ENCODE data around the gene CBR3.

The CBR3 gene

DNA sequence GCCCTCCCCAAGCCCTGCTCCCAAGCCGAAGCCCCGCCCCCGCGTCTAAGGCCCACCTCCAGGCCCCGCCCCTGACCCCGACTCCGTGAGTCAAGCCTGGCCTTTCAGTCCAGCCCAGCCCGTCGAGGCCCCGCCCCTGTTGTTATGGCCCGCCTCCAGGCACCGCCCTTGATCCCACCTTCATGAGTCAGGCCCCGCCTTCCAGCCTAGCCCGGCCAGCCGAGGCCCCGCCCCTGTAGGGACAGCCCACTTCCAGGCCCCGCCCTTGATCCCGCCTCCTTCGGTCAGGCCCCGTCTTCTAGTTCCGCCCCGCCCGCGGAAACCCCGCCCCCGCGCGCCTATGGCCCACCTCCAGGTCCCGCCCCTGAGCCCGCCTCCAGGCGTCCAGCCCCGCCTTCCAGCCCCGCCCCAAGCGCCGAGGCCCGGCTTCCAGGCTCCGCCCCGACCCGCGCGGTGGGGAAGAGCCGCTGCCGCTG lies 21.5 kb downstream of the CBR3 start:
- DNase-seq (ENCODE audit: low spot score), result peak; percentile 98

DNA sequence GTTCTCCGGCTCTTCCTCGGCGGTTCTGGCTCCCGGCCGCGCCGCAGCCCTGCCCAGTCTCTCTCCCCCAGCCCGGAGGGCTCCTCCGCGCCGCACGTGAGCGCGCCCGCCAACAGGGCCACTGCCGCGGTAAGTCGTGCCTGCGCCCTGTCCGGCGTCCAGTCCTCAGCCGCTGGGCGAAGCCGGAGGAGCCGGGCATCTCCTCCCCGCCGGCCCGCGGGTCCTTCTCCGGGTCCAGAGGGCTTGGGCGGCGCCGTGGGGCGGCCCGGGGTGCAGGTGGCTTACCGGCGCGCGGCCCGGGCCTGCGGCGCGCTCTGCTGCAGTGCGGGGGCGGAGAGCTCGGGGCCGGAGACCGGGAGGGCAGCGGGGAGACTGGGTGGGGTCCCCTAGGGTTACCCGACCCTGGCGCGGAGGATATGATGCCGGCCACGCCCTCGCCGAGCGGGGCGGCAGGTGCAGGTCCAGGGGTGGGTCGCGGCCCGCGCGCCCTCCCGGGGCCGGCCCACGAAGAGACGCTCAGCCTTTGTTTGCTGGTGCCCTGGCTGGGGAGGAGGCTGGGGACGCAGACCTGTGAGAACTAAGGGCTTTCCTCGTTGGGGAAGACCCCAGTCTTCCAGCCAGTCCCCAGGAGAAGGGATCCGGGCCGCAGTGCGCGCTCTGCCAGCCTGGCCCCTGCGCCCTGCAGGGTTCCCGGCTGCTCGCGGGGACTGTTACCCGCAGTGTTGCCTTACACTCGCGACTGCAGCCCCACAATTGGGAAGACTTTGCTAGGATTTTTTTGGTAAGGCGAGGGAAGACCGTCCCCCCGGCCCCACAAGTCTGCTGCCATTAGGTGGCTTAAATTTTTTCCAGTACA lies 22.2 kb downstream of the CBR3 start, which contains the start of gene DOP1B:
DOP1B (plus strand) TSS at position 10 of the 856 bp plus-strand sequence. CDS start 7,910 bp downstream, outside the sequence.
- DNase-seq (ENCODE audit: low spot score), result no peak

DNA sequence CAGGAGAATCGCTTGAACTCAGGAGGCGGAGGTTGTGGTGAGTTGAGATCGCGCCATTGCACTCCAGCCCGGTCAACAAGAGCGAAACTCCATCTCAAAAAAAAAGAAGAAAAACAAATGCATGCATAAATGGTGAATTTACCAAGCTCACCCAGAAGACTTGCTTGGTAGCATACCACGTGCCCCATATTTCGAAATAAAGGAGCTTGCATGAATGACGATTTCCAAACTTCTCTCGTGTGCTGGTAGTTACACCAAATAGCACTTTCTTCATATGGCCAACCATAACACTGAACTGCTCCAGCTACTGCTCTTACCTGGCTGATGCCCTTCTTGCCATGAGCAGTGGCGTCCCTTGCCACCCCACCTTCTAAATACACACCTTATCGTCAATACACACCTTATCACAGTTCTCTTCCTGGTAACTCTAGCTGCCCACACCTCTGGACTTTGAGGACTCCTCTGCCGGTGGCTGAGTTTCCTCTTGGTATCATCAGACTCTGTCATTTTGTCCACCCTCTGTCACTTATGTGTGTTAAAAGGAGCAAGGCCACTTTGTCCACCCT lies 24.6 kb downstream of the CBR3 start:
- no peak for DNase-seq (ENCODE audit: low spot score)

DNA sequence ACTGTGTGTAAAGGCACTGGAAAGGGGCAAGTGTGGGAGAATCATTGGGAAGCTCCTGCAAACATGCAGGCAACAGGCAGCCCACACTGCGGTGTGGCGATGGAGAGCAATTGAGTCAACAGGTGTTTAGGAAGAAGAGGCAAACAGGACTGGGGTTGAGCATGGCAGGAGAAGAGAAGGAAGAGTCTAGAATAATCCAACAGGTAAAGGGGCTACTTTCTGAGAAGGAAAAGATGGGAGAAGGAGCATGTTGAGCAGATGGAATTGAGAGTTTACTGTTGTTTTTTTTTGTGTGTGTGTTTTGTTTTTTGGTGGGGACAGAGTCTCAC lies 25.9 kb downstream of the CBR3 start:
- no peak for DNase-seq (ENCODE audit: low spot score)

DNA sequence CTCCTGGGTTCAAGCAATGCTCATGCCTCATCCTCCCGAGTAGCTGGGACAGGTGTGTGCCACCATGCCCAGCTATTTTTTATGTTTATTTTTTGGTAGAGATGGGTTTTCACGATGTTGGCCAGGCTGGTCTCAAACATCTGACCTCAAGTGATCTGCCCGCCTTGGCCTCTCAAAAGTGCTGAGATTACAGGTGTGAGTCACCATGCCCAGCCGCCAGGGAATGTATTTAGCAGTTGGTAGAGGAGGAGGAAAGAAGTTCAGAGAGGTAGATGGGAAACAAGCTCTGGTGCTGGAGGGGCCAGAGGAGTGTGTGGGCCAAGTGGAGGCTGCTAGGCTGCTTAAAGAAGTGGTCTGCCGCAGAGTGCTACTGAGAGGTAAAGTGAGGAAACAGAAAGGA lies 27.8 kb downstream of the CBR3 start:
- no peak for DNase-seq (ENCODE audit: low spot score)

DNA sequence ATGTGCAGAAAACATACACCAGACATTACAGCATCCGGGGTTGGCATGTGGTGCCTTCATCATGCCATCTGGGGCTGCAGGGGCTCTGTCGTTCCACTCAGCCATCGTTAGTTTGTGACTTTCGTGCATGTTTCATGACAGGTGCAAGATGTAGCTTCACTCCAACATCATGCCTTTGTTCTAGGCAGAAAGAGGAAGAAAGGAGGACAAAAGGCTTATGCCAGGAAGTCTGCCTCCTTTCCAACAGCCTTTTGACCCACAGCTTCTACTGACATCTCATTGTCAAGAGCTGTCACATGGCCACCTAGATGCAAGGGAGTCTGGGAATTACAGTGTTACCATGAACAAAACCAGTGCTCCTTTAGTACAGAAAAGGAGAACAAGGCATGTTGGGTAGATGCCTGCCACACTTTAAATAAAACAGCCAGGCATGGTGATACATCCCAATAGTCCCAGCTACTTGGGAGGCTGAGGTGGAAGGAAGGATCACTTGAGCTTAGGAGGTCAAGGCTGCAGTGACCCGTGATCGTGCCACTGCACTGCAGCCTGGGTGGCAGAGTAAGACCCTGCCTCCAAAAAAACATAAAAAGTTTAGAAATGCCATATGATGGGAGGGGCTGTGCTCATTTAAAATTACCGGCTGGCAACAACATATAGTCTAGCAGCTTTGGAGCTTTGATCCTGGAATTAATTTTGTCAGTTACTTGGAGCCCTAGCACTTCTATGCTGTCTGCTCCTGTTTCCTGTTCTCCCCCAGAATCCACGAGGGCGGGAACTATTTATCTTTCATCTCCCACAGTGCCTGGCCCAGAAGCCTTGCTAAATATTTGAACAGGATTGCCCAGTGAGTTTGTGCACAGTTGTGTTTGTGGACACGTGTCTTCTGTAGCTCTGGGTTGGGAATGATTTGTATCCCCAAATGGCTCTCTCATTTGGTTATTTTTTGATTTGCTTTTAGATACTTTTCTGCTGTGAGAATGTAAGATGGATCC lies 29.2 kb downstream of the CBR3 start:
- no peak for DNase-seq (ENCODE audit: low spot score)

DNA sequence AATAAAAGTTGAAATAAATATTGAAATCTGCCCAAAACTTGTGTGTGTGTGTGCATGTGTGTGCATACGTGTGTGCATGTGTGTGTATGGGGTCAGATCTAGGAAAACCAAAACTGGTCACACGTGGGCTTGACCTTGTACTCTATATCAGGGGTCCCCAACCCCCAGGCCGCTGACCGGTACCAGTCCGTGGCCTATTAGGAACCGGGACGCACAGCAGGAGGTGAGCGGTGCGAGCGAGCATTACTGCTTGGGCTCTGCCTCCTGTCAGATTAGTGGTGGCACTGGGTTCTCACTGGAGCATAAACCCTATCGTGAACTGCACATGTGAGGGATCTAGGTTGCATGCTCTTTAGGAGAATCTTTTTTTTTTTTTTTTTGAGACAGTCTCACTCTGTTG lies 30.5 kb downstream of the CBR3 start:
- DNase-seq (ENCODE audit: low spot score), result no peak

DNA sequence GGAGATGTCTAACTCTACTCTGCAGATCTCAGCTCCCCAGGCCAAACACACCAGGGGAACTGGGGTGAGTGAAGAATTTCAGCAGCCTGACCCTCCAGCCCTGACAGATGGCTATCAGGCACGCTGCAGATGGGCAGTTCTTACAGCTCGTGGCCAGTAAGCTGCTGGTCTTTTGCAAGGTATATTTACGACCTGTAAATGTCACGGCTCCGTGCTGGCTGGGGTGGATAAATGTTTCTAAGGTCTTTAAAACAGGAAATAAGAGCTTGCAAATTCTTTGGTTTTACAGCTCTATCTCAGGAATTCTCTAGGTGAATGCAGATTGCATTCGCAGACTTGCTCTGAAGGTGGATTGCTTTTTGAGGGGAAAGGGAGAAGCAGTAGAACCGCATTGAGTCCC lies 31.8 kb downstream of the CBR3 start:
- no peak for DNase-seq (ENCODE audit: low spot score)

DNA sequence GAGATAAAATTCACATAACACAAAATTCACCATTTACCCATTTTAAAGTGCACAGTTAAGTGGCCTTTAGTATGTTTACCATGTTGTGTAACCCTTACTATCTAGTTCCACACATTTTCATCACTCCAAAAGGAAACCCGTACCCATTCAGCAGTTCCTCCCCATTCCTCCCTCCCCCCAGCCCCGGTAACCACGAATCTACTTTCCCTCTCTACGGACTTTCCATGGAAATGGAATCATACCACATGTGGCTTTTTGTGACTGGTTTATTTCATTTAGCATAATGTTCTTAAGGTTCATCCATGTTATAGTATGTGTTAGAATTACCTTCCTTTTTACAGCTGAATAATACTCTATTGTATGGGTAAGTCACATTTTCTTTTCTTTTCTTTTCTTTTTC lies 32.7 kb downstream of the CBR3 start:
- DNase-seq (ENCODE audit: low spot score), result no peak

DNA sequence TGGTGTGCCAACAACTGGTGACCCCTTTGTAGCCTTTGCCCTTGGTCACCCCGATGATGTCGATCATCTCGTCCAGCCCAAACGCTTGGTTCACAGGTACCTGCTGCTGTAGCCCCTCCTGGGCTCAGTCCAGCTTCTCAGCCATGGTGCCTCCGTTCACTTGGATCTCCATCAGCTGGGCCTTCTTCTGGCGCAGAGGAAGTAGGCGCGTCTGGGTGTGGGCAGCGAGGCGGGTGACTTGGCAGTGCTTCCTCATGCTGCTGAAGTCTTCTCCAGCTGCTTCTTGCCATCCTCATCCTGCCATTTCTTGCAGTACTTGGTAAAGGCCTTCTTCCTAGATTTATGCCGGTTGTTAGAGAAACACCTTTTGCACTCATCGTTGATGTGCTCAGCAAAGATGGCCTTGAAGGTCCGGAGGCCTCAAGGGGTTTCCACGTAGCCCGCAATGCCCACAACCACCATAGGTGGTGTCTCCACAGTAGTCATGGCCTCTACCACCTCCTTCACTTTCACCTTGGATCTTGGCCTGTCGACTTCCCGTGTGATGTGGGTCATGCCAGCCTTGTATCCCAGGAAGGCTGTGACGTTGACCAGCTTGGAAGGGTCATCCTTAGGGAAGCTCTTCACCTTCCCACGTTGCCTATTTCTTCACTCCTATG lies 34.7 kb downstream of the CBR3 start:
- DNase-seq (ENCODE audit: low spot score), result no peak

DNA sequence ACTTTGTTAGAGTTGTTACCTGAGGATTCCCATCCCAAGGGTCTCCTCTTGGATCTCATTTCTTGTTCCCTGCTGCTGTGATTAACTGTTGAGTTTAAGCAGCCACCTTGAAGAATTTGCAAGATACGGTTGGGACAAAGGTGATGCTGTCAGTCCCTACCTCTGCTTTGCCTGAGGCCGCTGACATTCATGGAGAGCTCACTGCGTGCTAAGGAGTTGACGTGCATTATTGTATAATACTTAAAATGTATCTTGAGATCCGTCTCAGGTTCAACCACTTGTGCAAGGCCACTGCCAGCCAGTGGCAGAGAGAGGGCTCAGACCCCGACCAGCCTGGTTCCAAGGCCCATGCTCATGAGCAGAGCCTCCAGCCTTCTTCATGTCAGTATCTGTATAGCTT lies 35.9 kb downstream of the CBR3 start:
- no peak for DNase-seq (ENCODE audit: low spot score)

DNA sequence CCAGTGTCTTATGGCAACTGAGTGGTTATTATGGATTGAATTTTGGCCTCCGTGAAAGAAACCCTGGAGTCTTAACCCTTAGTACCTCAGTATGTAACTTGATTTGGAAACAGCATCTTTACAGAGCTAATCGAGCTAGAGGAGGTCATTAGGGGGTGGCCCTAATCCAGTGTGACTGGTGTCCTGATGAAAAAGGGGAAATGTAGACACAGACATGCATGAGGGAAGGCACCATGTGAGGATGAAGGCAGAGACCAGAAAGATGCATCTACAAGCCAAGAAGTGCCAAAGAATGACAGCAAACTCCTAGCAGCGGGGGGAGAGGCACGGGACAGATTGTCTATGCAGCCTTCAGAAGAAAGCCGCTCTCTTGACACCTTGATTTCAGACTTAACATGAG lies 36.5 kb downstream of the CBR3 start:
- no peak for DNase-seq (ENCODE audit: low spot score)

DNA sequence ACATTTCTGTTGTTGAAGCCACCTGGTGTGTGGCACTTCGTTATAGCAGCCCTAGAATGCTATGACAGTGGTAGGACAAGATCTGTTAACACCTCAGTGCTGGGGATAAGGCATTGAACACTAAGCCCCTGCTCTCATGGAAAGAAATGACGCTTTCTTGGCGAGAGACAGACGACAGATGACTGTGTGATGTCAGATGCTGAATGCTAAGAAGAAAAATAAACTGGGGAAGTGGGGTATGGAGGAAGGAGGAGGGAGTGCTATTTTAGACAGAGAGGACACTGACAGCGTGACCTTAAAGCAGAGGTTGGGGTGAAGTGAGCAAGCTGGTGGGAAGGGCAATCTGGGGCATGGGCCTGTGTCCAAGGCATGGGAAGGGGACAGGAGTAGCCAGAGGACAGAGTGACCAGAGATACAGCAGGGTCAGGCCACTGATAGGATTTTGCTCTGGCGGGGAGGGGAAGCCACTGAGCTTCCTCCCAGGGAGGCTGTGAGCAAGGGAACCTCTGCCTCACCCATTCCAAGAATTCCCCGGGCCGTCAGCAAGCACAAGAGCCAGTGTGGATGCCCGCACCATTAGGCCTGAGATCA lies 37.0 kb downstream of the CBR3 start:
- no peak for DNase-seq (ENCODE audit: low spot score)

DNA sequence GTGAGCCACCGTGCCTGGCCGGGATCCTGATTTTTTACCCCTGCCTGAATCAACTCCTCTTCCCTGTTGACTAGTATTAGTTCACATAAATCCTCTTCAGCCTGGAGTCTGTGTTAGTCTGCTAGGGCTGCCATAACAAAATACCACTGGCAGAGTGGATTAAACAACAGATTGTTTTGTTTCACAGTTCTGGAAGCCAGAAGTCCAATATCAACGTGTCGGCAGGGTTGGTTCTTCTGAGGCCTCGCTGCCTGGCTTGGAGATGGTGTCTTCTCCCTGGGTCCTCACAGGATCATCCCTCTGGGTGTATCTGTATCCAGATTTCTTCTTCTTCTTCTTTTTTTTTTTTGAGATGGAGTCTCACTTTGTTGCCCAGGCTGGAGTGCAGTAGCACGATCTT lies 39.9 kb downstream of the CBR3 start:
- DNase-seq (ENCODE audit: low spot score), result no peak

DNA sequence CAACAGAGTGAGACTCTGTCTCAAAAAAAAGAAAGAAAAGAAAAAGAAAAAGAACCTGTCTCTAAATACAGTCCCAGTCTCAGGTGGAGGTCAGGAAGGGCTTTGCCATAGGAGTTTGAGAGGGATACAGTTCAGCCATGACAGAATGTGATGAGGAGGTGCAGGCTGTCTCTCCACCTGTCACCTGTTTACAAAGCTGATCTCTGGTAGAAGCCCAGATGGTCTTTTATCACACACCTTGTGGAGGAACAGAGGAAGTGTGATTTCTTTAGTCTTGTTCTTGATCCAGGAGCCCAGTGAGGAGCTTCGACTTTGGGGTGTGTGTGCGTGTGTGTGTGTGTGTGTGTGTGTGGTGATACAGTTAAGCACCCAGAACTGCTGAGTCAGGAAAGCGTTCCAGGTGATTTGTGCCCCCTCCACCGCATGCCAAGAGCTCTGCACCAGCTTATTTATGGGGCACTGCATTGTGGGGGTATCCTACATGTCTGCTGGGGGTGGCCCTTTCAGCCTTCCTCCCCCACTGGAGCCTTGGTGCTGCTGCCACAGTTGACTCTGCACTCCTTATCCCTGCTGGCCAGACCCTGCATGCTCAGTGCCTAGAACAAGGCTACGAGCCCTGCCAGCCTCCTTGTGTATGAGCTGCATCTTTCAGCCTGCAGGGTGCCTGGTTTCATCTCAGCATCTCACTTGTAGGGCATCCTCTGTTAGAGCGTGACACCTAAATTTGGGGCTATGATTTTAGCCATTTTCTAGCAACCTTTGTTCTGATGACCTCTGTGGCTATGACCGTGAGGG lies 41.1 kb downstream of the CBR3 start:
- DNase-seq (ENCODE audit: low spot score), result no peak

DNA sequence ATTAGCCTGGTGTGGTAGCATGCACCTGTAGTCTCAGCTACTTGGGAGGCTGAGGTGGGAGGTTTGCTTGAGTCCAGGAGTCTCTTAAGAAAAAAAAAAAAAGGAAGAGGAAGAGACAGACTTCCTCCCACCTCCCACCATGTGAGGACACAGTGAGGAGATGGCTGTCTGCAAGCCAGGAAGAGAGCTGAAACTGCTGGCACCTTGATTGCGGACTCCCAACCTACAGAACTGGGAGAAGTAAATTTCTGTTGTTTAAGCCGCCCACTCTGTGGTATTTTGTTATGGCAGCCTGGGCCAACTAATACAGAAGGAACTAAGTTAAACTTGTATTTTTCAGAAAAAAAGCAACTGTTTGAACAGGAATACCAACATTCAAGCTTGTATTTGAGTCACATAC lies 43.5 kb downstream of the CBR3 start:
- no peak for DNase-seq (ENCODE audit: low spot score)

DNA sequence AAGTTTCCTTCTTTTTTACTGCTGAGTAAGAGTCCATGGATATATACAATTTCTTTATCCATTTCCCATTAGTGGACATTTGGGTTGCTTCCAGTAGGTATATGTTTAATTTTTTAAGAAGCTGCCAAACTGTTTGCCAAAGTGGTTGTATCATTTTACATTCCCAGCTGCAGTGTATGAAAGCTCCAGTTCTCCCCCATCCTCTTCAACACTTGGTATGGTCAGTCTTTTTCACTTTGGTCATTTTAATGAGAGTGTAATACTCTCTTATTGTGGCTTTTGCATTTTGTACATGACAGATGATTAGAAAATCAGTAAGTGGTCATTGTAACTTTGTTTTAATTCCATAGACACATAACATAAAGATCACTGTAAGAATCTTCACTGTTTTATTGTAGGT lies 44.3 kb downstream of the CBR3 start:
- no peak for DNase-seq (ENCODE audit: low spot score)

DNA sequence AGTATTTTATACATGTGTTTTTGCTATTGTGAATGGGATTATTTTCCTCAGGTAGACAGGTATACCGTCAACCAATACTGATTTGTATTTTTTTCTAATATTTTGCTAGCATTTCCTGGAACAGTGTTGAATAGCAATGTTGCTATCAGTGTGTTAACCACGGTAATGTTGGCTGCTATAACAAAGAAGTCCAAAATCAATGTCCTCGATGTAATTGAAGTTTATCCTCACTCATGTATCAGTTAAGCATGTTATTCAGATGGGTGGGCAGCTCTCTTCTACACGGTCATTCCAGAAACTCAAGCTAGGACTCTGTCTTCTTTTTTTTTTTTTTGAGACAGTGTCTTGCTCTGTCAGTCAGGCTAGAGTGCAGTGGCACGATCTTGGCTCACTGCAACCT lies 46.1 kb downstream of the CBR3 start:
- DNase-seq (ENCODE audit: low spot score), result no peak

DNA sequence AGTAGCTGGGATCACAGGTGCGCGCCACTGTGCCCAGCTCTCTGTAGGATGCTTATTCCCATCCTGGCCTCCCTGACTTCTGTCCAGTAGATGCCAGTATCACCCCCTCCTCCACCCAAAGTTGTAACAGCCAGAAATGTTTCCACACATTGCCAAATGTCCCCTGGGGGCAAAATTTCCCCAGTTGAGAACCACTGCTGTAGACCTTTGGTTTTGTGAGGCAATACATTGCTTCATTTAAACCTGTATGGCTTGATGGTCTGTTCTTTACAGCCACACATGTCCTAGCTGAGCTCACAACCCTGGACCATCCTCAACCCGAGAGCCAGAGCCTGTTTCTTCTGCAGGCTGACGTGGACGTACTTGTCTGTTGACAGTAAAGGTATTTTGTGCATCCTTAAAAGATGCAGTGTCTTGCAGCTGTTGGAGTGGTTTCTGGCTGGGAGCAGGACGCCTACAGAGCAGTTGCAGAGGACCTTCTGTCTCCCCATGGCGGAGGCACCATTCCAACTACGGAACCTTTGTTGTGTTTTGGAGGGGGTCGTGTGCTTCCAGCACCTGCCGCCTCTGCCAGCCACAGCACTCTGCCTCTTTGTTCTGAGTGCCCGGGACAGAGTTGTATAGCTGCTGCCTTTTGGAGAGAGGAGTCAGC lies 48.4 kb downstream of the CBR3 start:
- no peak for DNase-seq (ENCODE audit: low spot score)

DNA sequence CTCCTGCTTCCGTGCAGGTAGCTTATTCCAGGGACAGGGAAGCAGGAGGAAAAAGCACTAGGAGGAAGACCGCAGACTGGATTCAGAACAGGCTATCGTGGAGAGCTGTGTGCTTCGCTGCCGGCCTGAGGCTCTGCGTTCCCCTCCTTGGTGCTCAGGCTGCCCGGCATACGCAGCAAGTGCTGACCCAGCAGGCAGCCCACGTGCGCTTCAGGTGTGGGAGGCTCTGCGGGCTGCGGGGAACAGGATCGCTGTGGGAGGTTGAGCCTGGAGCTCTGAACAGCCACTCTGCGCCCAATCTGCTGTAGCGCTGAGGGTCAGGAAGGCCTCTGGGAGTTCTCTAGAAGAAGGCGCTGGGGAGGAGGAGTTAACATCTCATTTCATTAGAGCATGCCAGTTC lies 49.7 kb downstream of the CBR3 start:
- no peak for DNase-seq (ENCODE audit: low spot score)
